ENCODE results near the gene NFATC1. TPM values are rescaled to one million over a fixed set of nuclear protein-coding genes. Genes with fewer than 3 reads are reported as not detected.

NFATC1 gene
- total and polyA plus RNA-seq, 2 experiments from 2014 or later = 7.5 to 9.8 TPM

- WGBS, 2 experiments (ENCODE audit: low coverage in 1 of 2, low lambda C conversion rate in 2 of 2, missing lambda C conversion rate in 2 of 2) = 92 to 93% methylated on average over 6 of the region's 6 CpGs
- in situ Hi-C loops (cut with MboI) = no loop called here
- Histone ChIP-seq H3K27ac (no peak overlapping the region), H3K27me3 (replicated peaks; ENCODE audit: insufficient read depth) (no peaks in the 10 kb centered on the region), H3K4me3 (no peak overlapping the region), H4K20me1 (ENCODE audit: insufficient read depth) (no peaks in the 10 kb centered on the region), H3F3A (ENCODE audit: insufficient read depth) (no peaks in the 10 kb centered on the region), H3K79me2 (ENCODE audit: insufficient read depth) (no peaks in the 10 kb centered on the region), H3K4me2 (ENCODE audit: unreplicated experiment) (no peak overlapping the region), H3K9me3 (ENCODE audit: low read depth) (no peaks in the 10 kb centered on the region), H2AFZ (no peak overlapping the region), H3K4me1 (ENCODE audit: insufficient read depth) (peaks cover 13% of the 10 kb centered on the region), H3K36me3 (ENCODE audit: low read depth) (no peaks in the 10 kb centered on the region), H3K9ac (no peak overlapping the region), H3K9me2 (ENCODE audit: insufficient read depth) (no peaks in the 10 kb centered on the region)
- DNase-seq = no peak
- TF ChIP-seq EZH2phosphoT487 (IDR thresholded peaks at IDR 0.05; ENCODE audit: insufficient read depth, low read depth) = no peak
- no peak for TF ChIP-seq EZH2 (IDR thresholded peaks at IDR 0.05; ENCODE audit: insufficient read depth, poor library complexity, severe bottlenecking)
Observed at GRCh38 chr18:79563949-79564348, 168.2 kb downstream of the NFATC1 start.

- Histone ChIP-seq H3K4me2 (ENCODE audit: unreplicated experiment) (no peak overlapping the region), H3K27ac (no peak overlapping the region), H3K9me2 (ENCODE audit: insufficient read depth) (no peaks in the 10 kb centered on the region), H3K9me3 (ENCODE audit: low read depth) (no peaks in the 10 kb centered on the region), H3K36me3 (ENCODE audit: low read depth) (no peaks in the 10 kb centered on the region), H2AFZ (no peak overlapping the region), H4K20me1 (ENCODE audit: insufficient read depth) (no peaks in the 10 kb centered on the region), H3F3A (ENCODE audit: insufficient read depth) (no peaks in the 10 kb centered on the region), H3K79me2 (ENCODE audit: insufficient read depth) (no peaks in the 10 kb centered on the region), H3K4me1 (ENCODE audit: insufficient read depth) (peaks cover 13% of the 10 kb centered on the region), H3K4me3 (no peak overlapping the region), H3K27me3 (replicated peaks; ENCODE audit: insufficient read depth) (no peaks in the 10 kb centered on the region), H3K9ac (no peak overlapping the region)
- in situ Hi-C loops (cut with MboI) = no loop called here
- WGBS, 2 experiments (ENCODE audit: low coverage in 1 of 2, low lambda C conversion rate in 2 of 2, missing lambda C conversion rate in 2 of 2) = 82 to 86% methylated on average over 6 of the region's 6 CpGs
- DNase-seq = no peak
- TF ChIP-seq EZH2phosphoT487 (IDR thresholded peaks at IDR 0.05; ENCODE audit: insufficient read depth, low read depth) (no peak), EZH2 (IDR thresholded peaks at IDR 0.05; ENCODE audit: insufficient read depth, poor library complexity, severe bottlenecking) (no peak)
Observed at GRCh38 chr18:79564441-79564840, 168.7 kb downstream of the NFATC1 start.

GRCh38 chr18:79566771-79567431, 171.2 kb downstream of the NFATC1 start:
- H3K27me3 ChIP-seq (replicated peaks; ENCODE audit: insufficient read depth) = no peaks in the 10 kb centered on the region

GRCh38 chr18:79567481-79568147, 171.9 kb downstream of the NFATC1 start:
- no peaks in the 10 kb centered on the region for H3K79me2 ChIP-seq (ENCODE audit: insufficient read depth)
- no peak for TF ChIP-seq EZH2phosphoT487 (IDR thresholded peaks at IDR 0.05; ENCODE audit: insufficient read depth, low read depth)
- no peak for TF ChIP-seq EZH2 (IDR thresholded peaks at IDR 0.05; ENCODE audit: insufficient read depth, poor library complexity, severe bottlenecking)
- H3K9me2 ChIP-seq (ENCODE audit: insufficient read depth) = no peaks in the 10 kb centered on the region
- WGBS, 2 experiments (ENCODE audit: low coverage in 1 of 2, low lambda C conversion rate in 2 of 2, missing lambda C conversion rate in 2 of 2) = 24 to 27% methylated on average over 27 to 28 of the region's 28 CpGs
- H3K4me1 ChIP-seq (ENCODE audit: insufficient read depth) = peaks cover 18% of the 10 kb centered on the region
- peak overlapping the region; percentile 30; the same call in 1 of the 2 replicates for H3K4me3 ChIP-seq
- peak overlapping the region; percentile 65 for H3K27ac ChIP-seq
- no peaks in the 10 kb centered on the region for H3K36me3 ChIP-seq (ENCODE audit: low read depth)
- in situ Hi-C loops (cut with MboI) = no loop called here
- no peaks in the 10 kb centered on the region for H3F3A ChIP-seq (ENCODE audit: insufficient read depth)
- H2AFZ ChIP-seq = peak overlapping the region; percentile 86
- H3K4me2 ChIP-seq (ENCODE audit: unreplicated experiment) = peak overlapping the region; percentile 64
- H3K27me3 ChIP-seq (replicated peaks; ENCODE audit: insufficient read depth) = no peaks in the 10 kb centered on the region
- peak overlapping the region; percentile 75 for H3K9ac ChIP-seq
- peak; percentile 92 for DNase-seq
- H4K20me1 ChIP-seq (ENCODE audit: insufficient read depth) = no peaks in the 10 kb centered on the region
- no peaks in the 10 kb centered on the region for H3K9me3 ChIP-seq (ENCODE audit: low read depth)

More at GRCh38 chr18:79566771-79567431, 171.2 kb downstream of the NFATC1 start:
- TF ChIP-seq EZH2 (IDR thresholded peaks at IDR 0.05; ENCODE audit: insufficient read depth, poor library complexity, severe bottlenecking) (no peak), EZH2phosphoT487 (IDR thresholded peaks at IDR 0.05; ENCODE audit: insufficient read depth, low read depth) (no peak)
- Histone ChIP-seq H3F3A (ENCODE audit: insufficient read depth) (no peaks in the 10 kb centered on the region), H2AFZ (peak overlapping the region; percentile 86), H3K4me1 (ENCODE audit: insufficient read depth) (peaks cover 18% of the 10 kb centered on the region), H3K9ac (peak overlapping the region; percentile 75), H3K27ac (peak overlapping the region; percentile 65; the same call in 1 of the 2 replicates), H3K9me3 (ENCODE audit: low read depth) (no peaks in the 10 kb centered on the region), H3K4me3 (no peak overlapping the region), H3K9me2 (ENCODE audit: insufficient read depth) (no peaks in the 10 kb centered on the region), H3K36me3 (ENCODE audit: low read depth) (no peaks in the 10 kb centered on the region), H3K4me2 (ENCODE audit: unreplicated experiment) (no peak overlapping the region), H4K20me1 (ENCODE audit: insufficient read depth) (no peaks in the 10 kb centered on the region), H3K79me2 (ENCODE audit: insufficient read depth) (no peaks in the 10 kb centered on the region)
- 92 to 93% methylated on average over 24 of the region's 24 CpGs for WGBS, 2 experiments (ENCODE audit: low coverage in 1 of 2, low lambda C conversion rate in 2 of 2, missing lambda C conversion rate in 2 of 2)
- DNase-seq = no peak
- in situ Hi-C loops (cut with MboI) = no loop called here
